ENCODE data around the gene LTA. TPM values are rescaled to one million over a fixed set of nuclear protein-coding genes. Genes with fewer than 3 reads are reported as not detected.

The LTA gene
- total RNA-seq, 1 experiment from 2014 or later: not detected

DNA sequence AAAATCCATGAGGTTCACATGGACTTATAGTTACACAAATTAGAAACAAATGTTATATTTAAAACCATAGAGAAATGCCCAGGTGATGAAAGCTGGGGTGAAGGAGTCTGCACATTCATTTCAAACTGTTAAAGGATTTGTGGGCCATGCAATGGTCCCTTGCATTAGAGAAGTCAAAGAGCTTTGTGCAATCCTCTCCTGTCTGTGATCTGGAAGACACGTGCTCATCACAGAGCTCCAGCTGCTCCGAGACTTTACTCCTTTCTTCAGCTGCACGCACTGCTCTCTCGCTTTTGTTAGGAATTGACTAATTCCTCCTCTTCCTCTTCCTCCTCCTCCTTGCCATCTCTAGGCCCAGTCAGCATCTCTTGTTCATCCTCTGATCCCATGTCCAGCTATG lies 38.9 kb downstream of the LTA start:
- DNase-seq (ENCODE audit: low read depth, low spot score): no peak
- in situ Hi-C loops (cut with HindIII; ENCODE audit: low pct_unique_long_range_greater_than_20kb, low sequenced_read_pairs): no loop called here

DNA sequence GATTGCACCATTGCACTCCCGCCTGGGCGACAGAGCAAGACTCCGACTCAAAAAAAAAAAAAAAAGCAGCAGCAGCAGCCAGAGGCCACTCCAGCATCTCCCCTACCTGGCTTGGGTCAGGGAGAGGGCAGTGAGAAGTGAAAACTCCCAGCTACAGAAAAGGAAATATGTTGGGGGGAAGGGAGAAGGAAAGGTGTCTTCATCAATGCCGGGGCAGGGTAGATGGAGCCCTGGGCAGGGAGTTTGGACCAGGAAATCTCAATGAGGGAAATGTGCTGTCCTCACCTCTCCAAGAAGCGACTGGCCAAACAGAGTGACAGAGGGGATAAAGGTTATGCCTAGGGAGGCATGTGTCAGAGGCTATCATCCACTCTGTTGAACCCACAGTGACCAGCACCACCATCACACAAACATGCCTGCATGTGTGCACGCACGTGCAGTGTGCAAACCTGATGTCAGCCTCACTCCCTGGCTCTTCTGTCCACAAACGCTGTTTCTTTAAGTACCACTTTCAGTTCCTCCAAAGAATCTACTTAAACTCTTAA lies 42.1 kb downstream of the LTA start:
- in situ Hi-C loops (cut with HindIII; ENCODE audit: low pct_unique_long_range_greater_than_20kb, low sequenced_read_pairs): no loop called here
- no peak for DNase-seq (ENCODE audit: low read depth, low spot score)

DNA sequence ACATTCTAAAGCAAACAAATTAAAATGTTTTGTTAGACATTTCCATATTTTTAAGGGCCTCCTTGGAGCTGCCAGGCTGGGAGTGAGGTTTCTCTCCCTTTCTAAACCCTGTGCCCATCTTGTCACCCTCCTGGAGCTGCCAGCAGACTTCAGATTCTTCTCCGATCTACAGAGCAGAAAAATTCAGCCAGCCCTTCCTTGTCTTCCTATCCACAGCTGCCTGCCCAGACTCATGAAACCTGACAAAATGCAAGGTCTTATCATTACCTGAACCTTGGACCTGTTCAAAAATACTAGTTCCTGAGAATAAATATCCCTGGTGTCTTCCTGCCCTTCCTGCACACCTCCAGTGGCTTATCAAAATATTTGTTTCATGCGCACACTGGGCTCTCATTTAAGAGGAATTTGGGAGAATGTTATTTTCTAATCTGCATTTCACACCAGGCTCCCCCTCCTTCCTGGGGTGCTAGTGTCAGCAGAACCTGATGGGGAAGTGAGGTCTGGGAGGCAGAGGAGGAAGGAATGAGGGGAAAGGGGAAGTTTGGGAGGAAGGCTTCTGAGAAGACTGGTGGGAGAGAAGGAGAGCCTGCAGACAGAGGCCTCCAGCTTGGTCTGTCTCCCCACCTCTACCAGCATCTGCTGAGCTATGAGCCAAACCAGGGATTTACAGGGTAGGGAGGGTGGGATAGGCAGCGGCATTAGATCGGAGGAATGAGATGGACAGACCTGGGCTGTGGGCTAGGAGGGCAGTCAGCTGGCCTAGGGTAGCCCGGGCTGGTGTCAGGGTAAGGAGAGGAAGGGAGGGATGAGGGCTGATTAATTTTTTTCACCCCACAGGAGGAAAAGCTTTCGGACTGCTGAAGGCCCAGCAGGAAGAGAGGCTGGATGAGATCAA lies 42.8 kb downstream of the LTA start, which contains the start of gene AIF1:
Gene AIF1, plus strand, starts transcription at position 551 of the 895 bp plus-strand sequence. Its CDS starts 96 bp downstream, at position 647.
- in situ Hi-C loops (cut with HindIII; ENCODE audit: low pct_unique_long_range_greater_than_20kb, low sequenced_read_pairs): no loop called here
- DNase-seq (ENCODE audit: low read depth, low spot score): no peak

DNA sequence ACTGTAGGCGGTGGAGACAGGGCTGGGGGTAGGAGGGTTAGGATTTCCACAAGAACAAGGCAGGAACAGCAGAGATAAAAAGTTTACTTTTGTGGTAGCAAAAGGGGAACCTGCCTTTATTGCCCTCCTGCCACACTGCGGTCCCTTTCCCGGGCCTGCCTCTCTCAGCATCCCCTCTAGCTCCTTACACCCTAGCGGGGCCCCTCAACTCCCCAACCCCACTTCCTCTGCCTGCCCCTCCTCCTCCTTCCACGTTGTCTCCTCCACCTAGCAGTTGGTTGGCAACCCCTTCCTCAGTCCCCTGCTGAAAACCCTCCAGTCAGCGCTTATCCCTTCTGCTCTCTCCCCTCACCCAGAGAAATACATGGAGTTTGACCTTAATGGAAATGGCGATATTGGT lies 43.7 kb downstream of the LTA start:
- in situ Hi-C loops (cut with HindIII; ENCODE audit: low pct_unique_long_range_greater_than_20kb, low sequenced_read_pairs): no loop called here
- no peak for DNase-seq (ENCODE audit: low read depth, low spot score)

DNA sequence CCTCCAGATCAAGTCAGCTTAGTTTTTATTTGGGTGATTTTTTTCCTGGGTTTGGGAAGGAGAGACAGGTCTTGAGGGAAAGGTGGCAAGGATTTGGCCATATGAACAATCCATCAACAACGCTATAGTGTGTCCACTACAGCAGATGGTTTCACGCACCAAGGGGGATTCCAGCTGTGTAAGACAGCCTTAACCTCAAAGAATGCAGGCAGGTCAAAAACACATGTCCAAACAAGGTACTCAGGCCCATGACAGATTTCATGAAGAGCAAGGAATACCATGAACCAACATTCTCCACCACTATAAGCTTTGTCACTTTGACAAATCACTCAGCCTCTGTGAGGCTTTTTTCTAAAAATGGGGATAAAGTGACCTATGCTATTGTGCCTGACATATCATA lies 44.9 kb downstream of the LTA start:
- in situ Hi-C loops (cut with HindIII; ENCODE audit: low pct_unique_long_range_greater_than_20kb, low sequenced_read_pairs): no loop called here
- no peak for DNase-seq (ENCODE audit: low read depth, low spot score)

DNA sequence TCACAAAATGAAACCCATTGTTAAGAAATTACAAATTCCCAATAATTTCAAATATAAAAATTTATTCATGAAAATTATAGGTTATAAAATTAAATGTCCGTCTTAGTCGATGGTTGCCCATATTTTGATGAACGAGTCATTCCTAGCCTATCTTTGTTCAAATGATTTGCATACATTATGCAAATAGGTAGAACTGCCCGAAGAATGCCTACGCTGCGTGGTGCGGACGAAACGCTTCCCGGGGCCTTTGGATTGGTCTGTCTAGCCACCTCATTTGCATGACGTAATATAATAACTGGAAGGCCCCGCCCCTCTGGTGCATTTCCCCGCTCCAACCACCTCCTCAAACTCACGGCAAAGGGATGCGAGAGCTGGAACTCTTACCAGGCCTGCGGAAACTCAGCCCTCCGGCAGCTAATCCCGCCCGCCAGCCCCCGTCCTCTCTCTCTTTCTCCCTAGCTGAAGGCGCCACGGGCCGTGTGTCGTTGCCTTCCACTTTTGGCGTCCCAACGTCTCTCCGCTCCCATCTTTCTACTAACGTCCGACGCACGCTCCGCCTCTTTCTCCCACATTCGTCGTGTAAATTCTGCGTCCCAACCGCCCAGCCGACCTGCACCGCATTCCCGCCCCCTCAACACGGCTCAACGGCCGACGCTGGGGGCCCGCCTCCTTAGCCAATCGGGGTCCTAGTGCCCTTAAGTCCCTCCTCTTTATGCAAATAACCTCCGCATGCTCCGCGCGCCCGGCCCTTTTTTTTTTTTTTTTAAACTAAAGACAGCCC lies 47.9 kb downstream of the LTA start:
- peak; percentile 98 for DNase-seq (ENCODE audit: low read depth, low spot score)
- in situ Hi-C loops (cut with HindIII; ENCODE audit: low pct_unique_long_range_greater_than_20kb, low sequenced_read_pairs): no loop called here

DNA sequence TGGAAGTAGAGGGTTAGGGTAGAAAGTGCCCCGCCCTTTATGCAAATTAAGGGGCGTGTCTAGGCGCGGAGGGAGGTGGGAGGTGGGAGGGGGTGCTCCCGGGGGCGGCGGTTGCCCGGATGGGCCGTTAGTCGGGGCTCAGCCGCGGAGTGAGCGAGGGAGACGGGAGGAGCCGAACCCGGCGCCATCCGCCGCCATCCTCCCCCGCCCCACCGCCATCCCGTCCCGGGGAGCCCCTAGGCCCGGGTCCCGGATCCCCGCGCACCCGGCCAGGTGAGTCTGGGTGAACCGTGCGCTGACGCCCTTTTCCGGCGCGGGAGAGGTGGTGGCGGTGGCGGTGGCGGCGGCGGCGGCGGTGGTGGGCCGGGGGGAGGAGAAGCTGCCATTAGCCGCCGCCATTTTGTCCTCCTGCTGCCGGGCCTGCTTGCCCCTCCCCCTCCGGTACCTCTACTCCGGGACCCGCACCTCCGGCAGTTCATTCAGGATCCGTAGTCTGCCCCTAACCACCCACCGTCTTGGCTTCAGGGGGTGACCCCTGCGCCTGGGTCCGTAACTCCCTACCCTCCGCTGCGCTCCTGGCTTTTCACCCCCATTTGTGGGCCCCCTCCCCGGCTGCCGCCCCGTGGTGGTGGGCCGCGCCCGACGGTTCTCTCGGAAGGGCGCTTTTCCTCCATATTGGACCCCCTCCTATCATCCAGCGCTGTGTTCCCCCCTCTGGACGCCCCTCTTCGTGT lies 48.7 kb downstream of the LTA start, which contains the start of gene PRRC2A:
Gene PRRC2A, plus strand, starts transcription at position 130 of the 734 bp plus-strand sequence. CDS start 2,075 bp downstream, outside the sequence.
- in situ Hi-C loops (cut with HindIII; ENCODE audit: low pct_unique_long_range_greater_than_20kb, low sequenced_read_pairs): no loop called here
- DNase-seq (ENCODE audit: low read depth, low spot score): peak; percentile 71

DNA sequence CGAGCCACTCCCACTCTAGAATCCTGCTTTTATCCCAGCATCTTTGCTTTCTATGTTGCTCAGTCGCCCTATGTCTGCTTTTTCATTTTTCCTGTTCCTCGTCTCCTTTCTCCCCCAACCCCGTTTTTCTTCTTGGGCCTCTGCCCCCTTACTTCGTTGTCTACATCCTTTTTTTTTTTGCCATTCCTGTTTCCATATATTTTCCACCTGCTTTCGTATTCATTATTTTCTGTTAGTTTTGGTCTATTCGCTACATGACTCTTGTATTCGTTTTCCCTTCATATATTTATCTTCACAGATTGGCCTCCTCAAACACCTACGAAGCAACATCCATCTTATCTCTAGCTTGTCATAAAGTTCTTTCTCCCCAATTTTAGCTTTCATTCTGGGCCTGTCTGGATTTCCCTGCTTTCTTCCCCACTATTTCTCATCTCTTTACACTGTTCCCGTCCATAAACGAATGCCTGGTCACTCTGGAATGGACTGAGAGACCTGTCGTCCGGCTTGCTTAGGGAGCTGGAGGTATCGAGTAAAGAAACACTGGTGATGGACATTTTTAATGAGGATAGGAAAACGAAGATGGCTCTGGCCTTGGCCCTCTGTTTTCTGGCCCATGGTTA lies 49.3 kb downstream of the LTA start:
- in situ Hi-C loops (cut with HindIII; ENCODE audit: low pct_unique_long_range_greater_than_20kb, low sequenced_read_pairs): no loop called here
- DNase-seq (ENCODE audit: low read depth, low spot score): no peak

DNA sequence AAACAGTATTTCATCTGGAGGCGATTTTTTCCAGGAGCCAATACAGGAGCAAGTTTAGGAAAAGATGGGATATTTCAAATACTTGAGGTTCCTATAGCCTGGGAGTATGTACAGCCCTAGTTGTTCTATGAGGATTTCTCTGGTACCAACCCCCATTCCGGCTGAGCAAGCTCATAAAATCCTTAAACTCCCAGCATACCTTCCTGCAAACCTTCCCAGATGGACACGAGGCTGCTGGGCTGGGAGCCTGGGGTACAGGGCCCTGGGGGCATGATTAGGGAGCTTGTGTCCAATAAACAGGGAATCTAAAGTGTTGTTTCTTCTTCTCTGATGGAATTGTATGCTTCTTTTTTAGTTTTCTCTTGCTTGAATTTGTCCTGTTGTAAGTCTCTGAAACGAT lies 49.9 kb downstream of the LTA start:
- in situ Hi-C loops (cut with HindIII; ENCODE audit: low pct_unique_long_range_greater_than_20kb, low sequenced_read_pairs): no loop called here
- DNase-seq (ENCODE audit: low read depth, low spot score): no peak

DNA sequence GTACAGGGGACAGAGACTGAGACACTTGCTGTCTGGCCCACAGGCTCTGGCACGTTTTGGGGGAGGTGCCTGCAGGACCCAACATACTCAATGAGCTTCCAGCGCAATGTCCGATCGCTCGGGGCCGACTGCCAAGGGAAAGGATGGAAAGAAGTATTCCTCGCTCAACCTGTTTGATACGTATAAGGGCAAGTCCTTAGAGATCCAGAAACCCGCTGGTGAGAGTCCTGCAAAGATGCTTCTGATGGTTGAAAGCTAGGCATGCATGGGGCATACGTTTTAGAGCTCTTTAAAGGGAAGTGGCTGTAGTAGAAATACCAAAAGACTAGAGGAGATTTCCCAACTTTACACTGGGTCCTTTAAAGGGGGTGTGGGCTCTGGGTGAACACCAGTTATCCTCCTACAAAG lies 50.6 kb downstream of the LTA start:
- in situ Hi-C loops (cut with HindIII; ENCODE audit: low pct_unique_long_range_greater_than_20kb, low sequenced_read_pairs): no loop called here
- no peak for DNase-seq (ENCODE audit: low read depth, low spot score)

Small RNA genes within 50 kb of the gene (small RNA-seq; reads per million reads assigned to genes)
- gene SNORA38 (10.4 to 27.6 reads per million in 2 experiments), gene SNORD117 (52.7 to 646 reads per million in 2 experiments), gene SNORD84 (0 reads per million in 2 experiments), gene UQCRHP1 (0 reads per million in 2 experiments)

Other genes starting within 250 kb of the LTA start
- 179 and 192 TPM in 2 replicates for gene HLA-B, start 215.1 kb upstream of the LTA start, total RNA-seq (2014; rRNA removed; shearing (Covaris generic))
- gene MICA, start 168.7 kb upstream of the LTA start, total RNA-seq (2014; rRNA removed; shearing (Covaris generic)): 71.5 and 77.4 TPM in 2 replicates
- gene MICB, start 74.1 kb upstream of the LTA start, total RNA-seq (2014; rRNA removed; shearing (Covaris generic)): 4.9 and 7.0 TPM in 2 replicates
- not detected in 2 replicates for gene MCCD1, start 43.3 kb upstream of the LTA start, total RNA-seq (2014; rRNA removed; shearing (Covaris generic))
- gene DDX39B, start 30.3 kb upstream of the LTA start, total RNA-seq (2014; rRNA removed; shearing (Covaris generic)): 384 and 391 TPM in 2 replicates
- 0.32 and 0.45 TPM in 2 replicates for gene ATP6V1G2, start 25.7 kb upstream of the LTA start, total RNA-seq (2014; rRNA removed; shearing (Covaris generic))
- 17.2 and 17.8 TPM in 2 replicates for gene NFKBIL1, start 24.7 kb upstream of the LTA start, total RNA-seq (2014; rRNA removed; shearing (Covaris generic))
- not detected in 2 replicates for gene TNF, start 3.3 kb downstream of the LTA start, total RNA-seq (2014; rRNA removed; shearing (Covaris generic))
- gene LTB, start 10.1 kb downstream of the LTA start, total RNA-seq (2014; rRNA removed; shearing (Covaris generic)): not detected in 2 replicates
- not detected in 2 replicates for gene LST1, start 14.0 kb downstream of the LTA start, total RNA-seq (2014; rRNA removed; shearing (Covaris generic))
- not detected in 2 replicates for gene NCR3, start 20.7 kb downstream of the LTA start, total RNA-seq (2014; rRNA removed; shearing (Covaris generic))
- not detected in 2 replicates for gene AIF1, start 42.9 kb downstream of the LTA start, total RNA-seq (2014; rRNA removed; shearing (Covaris generic))
- 32.0 and 48.6 TPM in 2 replicates for gene PRRC2A, start 48.4 kb downstream of the LTA start, total RNA-seq (2014; rRNA removed; shearing (Covaris generic))
- gene BAG6, start 80.4 kb downstream of the LTA start, total RNA-seq (2014; rRNA removed; shearing (Covaris generic)): 110 and 149 TPM in 2 replicates
- 0.42 and 0.43 TPM in 2 replicates for gene APOM, start 83.6 kb downstream of the LTA start, total RNA-seq (2014; rRNA removed; shearing (Covaris generic))
- 24.5 and 25.6 TPM in 2 replicates for gene C6orf47, start 88.5 kb downstream of the LTA start, total RNA-seq (2014; rRNA removed; shearing (Covaris generic))
- gene GPANK1, start 92.7 kb downstream of the LTA start, total RNA-seq (2014; rRNA removed; shearing (Covaris generic)): 17.8 and 18.5 TPM in 2 replicates
- 213 and 226 TPM in 2 replicates for gene CSNK2B, start 93.8 kb downstream of the LTA start, total RNA-seq (2014; rRNA removed; shearing (Covaris generic))
- gene LY6G5B, start 97.7 kb downstream of the LTA start, total RNA-seq (2014; rRNA removed; shearing (Covaris generic)): 0.85 and 0.87 TPM in 2 replicates
- 0.48 TPM in 1 of 2 replicates, not detected in the other for gene LY6G5C, start 108.8 kb downstream of the LTA start, total RNA-seq (2014; rRNA removed; shearing (Covaris generic))
- gene ABHD16A, start 131.0 kb downstream of the LTA start, total RNA-seq (2014; rRNA removed; shearing (Covaris generic)): 53.0 and 55.0 TPM in 2 replicates
- gene LY6G6F, start 134.6 kb downstream of the LTA start, total RNA-seq (2014; rRNA removed; shearing (Covaris generic)): not detected in 2 replicates
- gene LY6G6D, start 143.1 kb downstream of the LTA start, total RNA-seq (2014; rRNA removed; shearing (Covaris generic)): not detected in 2 replicates
- not detected in 2 replicates for gene LY6G6C, start 149.5 kb downstream of the LTA start, total RNA-seq (2014; rRNA removed; shearing (Covaris generic))
- not detected in 2 replicates for gene MPIG6B, start 151.1 kb downstream of the LTA start, total RNA-seq (2014; rRNA removed; shearing (Covaris generic))
- gene DDAH2, start 157.0 kb downstream of the LTA start, total RNA-seq (2014; rRNA removed; shearing (Covaris generic)): 4.6 and 4.7 TPM in 2 replicates
- gene CLIC1, start 164.2 kb downstream of the LTA start, total RNA-seq (2014; rRNA removed; shearing (Covaris generic)): 466 and 467 TPM in 2 replicates
- 16.1 and 17.5 TPM in 2 replicates for gene MSH5, start 167.7 kb downstream of the LTA start, total RNA-seq (2014; rRNA removed; shearing (Covaris generic))
- gene SAPCD1, start 190.4 kb downstream of the LTA start, total RNA-seq (2014; rRNA removed; shearing (Covaris generic)): 1.1 and 1.7 TPM in 2 replicates
- not detected in 2 replicates for gene VWA7, start 205.0 kb downstream of the LTA start, total RNA-seq (2014; rRNA removed; shearing (Covaris generic))
- gene VARS1, start 223.5 kb downstream of the LTA start, total RNA-seq (2014; rRNA removed; shearing (Covaris generic)): 38.9 and 53.0 TPM in 2 replicates
- 45.6 and 47.0 TPM in 2 replicates for gene LSM2, start 234.7 kb downstream of the LTA start, total RNA-seq (2014; rRNA removed; shearing (Covaris generic))
- 0.29 TPM in 2 replicates for gene HSPA1L, start 243.0 kb downstream of the LTA start, total RNA-seq (2014; rRNA removed; shearing (Covaris generic))
- gene HSPA1A, start 243.3 kb downstream of the LTA start, total RNA-seq (2014; rRNA removed; shearing (Covaris generic)): 7.1 and 8.2 TPM in 2 replicates

All from SK-MEL-5 (cell line).